ENCODE data around the gene ANAPC1. TPM values are rescaled to one million over a fixed set of nuclear protein-coding genes. Genes with fewer than 3 reads are reported as not detected.

Gene ANAPC1
- total and polyA plus RNA-seq, 9 of the 15 experiments (the other 6 are each of a cell fraction or from before 2014, with no cell fraction given): 14.0 to 126 (median 78.2) TPM

GRCh38 chr2:111883661-111884591 lies at the start of gene ANAPC1 (continued):
- TF ChIP-seq ZNF347 (CRISPR knock-in tag; IDR thresholded peaks at IDR 0.05; ENCODE audit: low read depth): no peak
- TF ChIP-seq PTRF (tag; IDR thresholded peaks at IDR 0.05): no peak
- TF ChIP-seq ZNF780A (CRISPR knock-in tag; IDR thresholded peaks at IDR 0.05): no peak
- TF ChIP-seq MYBL2 (IDR thresholded peaks at IDR 0.05; ENCODE audit: low read depth): peak; percentile 50; the same call in 1 of the 2 replicates
- TF ChIP-seq MYBL2 (CRISPR knock-in tag; IDR thresholded peaks at IDR 0.05; ENCODE audit: borderline replicate concordance): no peak
- TF ChIP-seq SNRNP70 (optimal IDR thresholded peaks at IDR 0.05; ENCODE audit: low read depth, low read length): no peak
- TF ChIP-seq SIRT6 (IDR thresholded peaks at IDR 0.05; ENCODE audit: low read depth, low read length): no peak
- TF ChIP-seq ZC3H8 (IDR thresholded peaks at IDR 0.05): no peak
- TF ChIP-seq MEIS2 (IDR thresholded peaks at IDR 0.05; ENCODE audit: partially characterized antibody): peak; percentile 60
- no peak for TF ChIP-seq KAT7 (CRISPR knock-in tag; IDR thresholded peaks at IDR 0.05; ENCODE audit: borderline replicate concordance)
- no peak for TF ChIP-seq HNRNPK (IDR thresholded peaks at IDR 0.05; ENCODE audit: low read depth, low read length, poor library complexity, severe bottlenecking)
- TF ChIP-seq KDM1A (IDR thresholded peaks at IDR 0.05): no peak
- no peak for TF ChIP-seq SFPQ (IDR thresholded peaks at IDR 0.05; ENCODE audit: low read depth, low read length)
- peak; percentile 90 for TF ChIP-seq TBP (optimal IDR thresholded peaks at IDR 0.05; ENCODE audit: low read depth, low read length)
- TF ChIP-seq USF2 (CRISPR knock-in tag; IDR thresholded peaks at IDR 0.05): peak; percentile 63
- no peak for TF ChIP-seq TRIM25 (IDR thresholded peaks at IDR 0.05; ENCODE audit: borderline replicate concordance)
- TF ChIP-seq MXD1 (CRISPR knock-in tag; IDR thresholded peaks at IDR 0.05; ENCODE audit: borderline replicate concordance, poor library complexity, severe bottlenecking): peak; percentile 89
- TF ChIP-seq PTTG1 (tag; IDR thresholded peaks at IDR 0.05; ENCODE audit: low read depth): no peak
- no peak for TF ChIP-seq PHB2 (IDR thresholded peaks at IDR 0.05; ENCODE audit: low read depth)
- TF ChIP-seq HEY1 (CRISPR knock-in tag; IDR thresholded peaks at IDR 0.05; ENCODE audit: borderline replicate concordance): no peak
- no peak for TF ChIP-seq TSC22D4 (tag; IDR thresholded peaks at IDR 0.05)
- TF ChIP-seq CC2D1A (IDR thresholded peaks at IDR 0.05): no peak
- no peak for TF ChIP-seq SAFB (IDR thresholded peaks at IDR 0.05; ENCODE audit: borderline replicate concordance, low read depth, low read length)
- TF ChIP-seq HLTF (IDR thresholded peaks at IDR 0.05): no peak

Measured in K562 (cell line).